GM18511 (cell line): ENCODE data around the gene NDOR1.
A peak's percentile ranks its signal among the peaks of the same experiment; 100 is the strongest.

Experiments used
- ATAC-seq: cut with Tn5 transposase; IDR thresholded peaks from one replicate; pipeline ENCODE4 v1.9.1; 2021; ENCODE audit warnings: mild to moderate bottlenecking, moderate library complexity; ENCODE audit not compliant: unreplicated experiment

The NDOR1 gene

GRCh38 chr9:137180491-137180890 lies 25.0 kb upstream of the NDOR1 start:
- no peak for ATAC-seq

GRCh38 chr9:137181680-137182079 lies 23.8 kb upstream of the NDOR1 start:
- no peak for ATAC-seq

- no peak for ATAC-seq
Measured at GRCh38 chr9:137182836-137183235, 22.7 kb upstream of the NDOR1 start.

GRCh38 chr9:137183980-137184595 lies 21.4 kb upstream of the NDOR1 start:
- no peak for ATAC-seq

- ATAC-seq: no peak
Measured at GRCh38 chr9:137184881-137185660, 20.4 kb upstream of the NDOR1 start.

- ATAC-seq: no peak
Measured at GRCh38 chr9:137185921-137186320, 19.6 kb upstream of the NDOR1 start.

- no peak for ATAC-seq
Measured at GRCh38 chr9:137186385-137186784, 19.1 kb upstream of the NDOR1 start.

- ATAC-seq: no peak
Measured at GRCh38 chr9:137187386-137187785, 18.1 kb upstream of the NDOR1 start.

- ATAC-seq: no peak
Measured at GRCh38 chr9:137188086-137188489, 17.4 kb upstream of the NDOR1 start.

GRCh38 chr9:137188490-137189296 lies 16.8 kb upstream of the NDOR1 start, which contains the start of the genes ANAPC2 and SSNA1:
Gene ANAPC2 (minus strand): TSS chr9:137188560. CDS start chr9:137188532, 28 bp downstream.
Gene SSNA1 (plus strand): TSS chr9:137188676. CDS start chr9:137188727, 51 bp downstream.
- ATAC-seq: peak; percentile 85

GRCh38 chr9:137189297-137190295 lies 15.9 kb upstream of the NDOR1 start:
- ATAC-seq: no peak

- ATAC-seq: no peak
Measured at GRCh38 chr9:137190315-137190856, 15.1 kb upstream of the NDOR1 start.

- ATAC-seq: no peak
Measured at GRCh38 chr9:137191245-137191644, 14.3 kb upstream of the NDOR1 start.

GRCh38 chr9:137191691-137192447 lies 13.6 kb upstream of the NDOR1 start:
- ATAC-seq: no peak

GRCh38 chr9:137192448-137192780 lies 13.1 kb upstream of the NDOR1 start:
- no peak for ATAC-seq

GRCh38 chr9:137192859-137193258 lies 12.6 kb upstream of the NDOR1 start:
- no peak for ATAC-seq

GRCh38 chr9:137193771-137194170 lies 11.7 kb upstream of the NDOR1 start:
- ATAC-seq: no peak

GRCh38 chr9:137194388-137194787 lies 11.1 kb upstream of the NDOR1 start:
- ATAC-seq: no peak

- ATAC-seq: no peak
Measured at GRCh38 chr9:137194909-137195308, 10.6 kb upstream of the NDOR1 start.
